ENCODE results near the gene HECTD2.
"Not testable (repeated sequence)": the region's sequence is repeated elsewhere in the genome, so short reads cannot be mapped to it uniquely, and the experiment has no call there.

- not testable (repeated sequence) for TF ChIP-seq ZBTB7A (IDR thresholded peaks at IDR 0.05; ENCODE audit: borderline replicate concordance, control insufficient read depth, low read depth, low read length); PRDM10 (IDR thresholded peaks at IDR 0.05; ENCODE audit: partially characterized antibody); CEBPG (CRISPR knock-in tag; IDR thresholded peaks at IDR 0.05); CEBPG (tag; conservative IDR thresholded peaks at IDR 0.05 in 1 of 2, IDR thresholded peaks at IDR 0.05 in 1 of 2); PHB (CRISPR knock-in tag; IDR thresholded peaks at IDR 0.05)
- TF ChIP-seq, protein P1, sequence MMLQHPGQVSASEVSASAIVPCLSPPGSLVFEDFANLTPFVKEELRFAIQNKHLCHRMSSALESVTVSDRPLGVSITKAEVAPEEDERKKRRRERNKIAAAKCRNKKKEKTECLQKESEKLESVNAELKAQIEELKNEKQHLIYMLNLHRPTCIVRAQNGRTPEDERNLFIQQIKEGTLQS (IDR thresholded peaks at IDR 0.05), result not testable (repeated sequence)
- TF ChIP-seq, protein P1 (CRISPR knock-in tag; conservative IDR thresholded peaks at IDR 0.05), result not testable (repeated sequence)
Observed at GRCh38 chr10:91560827-91561226, 150.7 kb downstream of the HECTD2 start.

All from K562 (cell line).